Peyer's patch (tissue), 4 donors: ENCODE measurements around the gene PAQR9.

Experiments
- POLR2A ChIP-seq, 2 donors: fragments of 450-650 bp; IDR thresholded peaks; one replicate each; pipeline ENCODE4 v1.5.1; 2017; ENCODE audit warnings: antibody characterized with exemption in 2 of 2, mild to moderate bottlenecking in 2 of 2, moderate library complexity in 2 of 2
- TF ChIP-seq, protein P1 (sequence below), 6 experiments: fragments of 450-650 bp in 4 of 6; fragments of 200-600 bp in 2 of 6; sonication (generic) in 1 of 6; IDR thresholded peaks; one replicate each; pipeline ENCODE4 v1.5.1; 2017 to 2019; ENCODE audit warnings: antibody characterized with exemption in 6 of 6, mild to moderate bottlenecking in 3 of 6, moderate library complexity in 1 of 6

DNA sequence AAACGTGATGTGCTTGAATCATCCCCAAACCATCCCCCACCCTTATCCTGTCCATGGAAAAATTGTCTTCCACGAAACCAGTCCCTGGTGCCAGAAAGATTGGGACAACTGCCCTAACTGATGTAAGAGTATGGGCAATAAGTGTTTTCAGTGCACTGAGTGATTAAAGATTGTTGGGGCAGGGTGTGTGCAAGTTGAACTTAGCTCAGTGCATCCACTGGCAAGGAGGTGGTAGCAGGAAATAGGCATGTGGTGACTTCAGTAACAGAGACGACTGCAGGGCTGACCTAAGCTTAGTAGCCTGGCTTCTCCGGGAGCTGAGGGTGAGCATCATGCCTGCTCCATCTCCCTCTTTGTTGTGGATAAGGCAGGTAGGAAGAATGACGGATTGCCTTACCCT is 27.5 kb downstream of the PAQR9 start:
- TF ChIP-seq, protein P1, sequence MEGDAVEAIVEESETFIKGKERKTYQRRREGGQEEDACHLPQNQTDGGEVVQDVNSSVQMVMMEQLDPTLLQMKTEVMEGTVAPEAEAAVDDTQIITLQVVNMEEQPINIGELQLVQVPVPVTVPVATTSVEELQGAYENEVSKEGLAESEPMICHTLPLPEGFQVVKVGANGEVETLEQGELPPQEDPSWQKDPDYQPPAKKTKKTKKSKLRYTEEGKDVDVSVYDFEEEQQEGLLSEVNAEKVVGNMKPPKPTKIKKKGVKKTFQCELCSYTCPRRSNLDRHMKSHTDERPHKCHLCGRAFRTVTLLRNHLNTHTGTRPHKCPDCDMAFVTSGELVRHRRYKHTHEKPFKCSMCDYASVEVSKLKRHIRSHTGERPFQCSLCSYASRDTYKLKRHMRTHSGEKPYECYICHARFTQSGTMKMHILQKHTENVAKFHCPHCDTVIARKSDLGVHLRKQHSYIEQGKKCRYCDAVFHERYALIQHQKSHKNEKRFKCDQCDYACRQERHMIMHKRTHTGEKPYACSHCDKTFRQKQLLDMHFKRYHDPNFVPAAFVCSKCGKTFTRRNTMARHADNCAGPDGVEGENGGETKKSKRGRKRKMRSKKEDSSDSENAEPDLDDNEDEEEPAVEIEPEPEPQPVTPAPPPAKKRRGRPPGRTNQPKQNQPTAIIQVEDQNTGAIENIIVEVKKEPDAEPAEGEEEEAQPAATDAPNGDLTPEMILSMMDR (IDR thresholded peaks at IDR 0.05): no peak
- TF ChIP-seq POLR2A (IDR thresholded peaks at IDR 0.05): no peak
